GM19455 (cell line): ENCODE measurements around the gene CLEC18C.
"Not testable (repeated sequence)": the region's sequence is repeated elsewhere in the genome, so short reads cannot be mapped to it uniquely, and the experiment has no call there.

ENCODE experiments used
- ATAC-seq: cut with Tn5 transposase; IDR thresholded peaks from one replicate; pipeline ENCODE4 v1.9.1; 2021; ENCODE audit not compliant: unreplicated experiment

The CLEC18C gene

GRCh38 chr16:70204668-70205405 is 31.2 kb downstream of the CLEC18C start:
- ATAC-seq: not testable (repeated sequence)

- not testable (repeated sequence) for ATAC-seq
Observed at GRCh38 chr16:70206382-70206781, 32.8 kb downstream of the CLEC18C start.

- not testable (repeated sequence) for ATAC-seq
Observed at GRCh38 chr16:70218586-70218985, 45.0 kb downstream of the CLEC18C start.

GRCh38 chr16:70222574-70222973 is 49.0 kb downstream of the CLEC18C start:
- ATAC-seq: not testable (repeated sequence)

GRCh38 chr16:70223216-70223615 is 49.6 kb downstream of the CLEC18C start:
- not testable (repeated sequence) for ATAC-seq

- not testable (repeated sequence) for ATAC-seq
Observed at GRCh38 chr16:70223971-70224513, 50.5 kb downstream of the CLEC18C start.

- not testable (repeated sequence) for ATAC-seq
Observed at GRCh38 chr16:70224645-70225044, 51.1 kb downstream of the CLEC18C start.

GRCh38 chr16:70225430-70225829 is 51.8 kb downstream of the CLEC18C start:
- ATAC-seq: not testable (repeated sequence)

- ATAC-seq: not testable (repeated sequence)
Observed at GRCh38 chr16:70226024-70226423, 52.4 kb downstream of the CLEC18C start.

GRCh38 chr16:70231831-70232230 is 58.2 kb downstream of the CLEC18C start:
- ATAC-seq: not testable (repeated sequence)
